ENCODE results near the gene BMP2. TPM values are rescaled to one million over a fixed set of nuclear protein-coding genes. Genes with fewer than 3 reads are reported as not detected.

BMP2 gene
- total and polyA plus RNA-seq, 3 donors from 2014 or later: 1.7 to 3.8 (median 1.8) TPM

DNA sequence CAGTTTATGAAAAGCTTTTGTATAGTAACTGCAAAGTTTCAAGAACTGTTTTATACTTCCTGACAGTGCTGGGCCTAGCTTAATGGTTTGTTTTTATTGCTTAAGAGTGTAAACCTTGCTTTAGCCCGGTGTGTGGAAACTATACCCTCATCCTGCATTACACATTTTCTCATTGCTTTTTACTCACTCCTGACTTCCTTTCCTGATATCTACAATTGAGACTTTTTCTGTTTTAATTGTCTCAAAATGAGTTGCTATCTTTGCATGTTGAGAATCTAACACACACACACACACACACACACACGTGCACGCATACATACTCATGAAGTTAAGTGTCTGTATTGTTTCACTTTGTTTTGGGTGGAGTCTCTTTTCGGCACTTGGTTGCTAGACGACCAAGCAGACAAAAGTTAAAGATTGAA lies 16.7 kb downstream of the BMP2 start:
- H3K27me3 ChIP-seq: no peaks in the 10 kb centered on the region
- no peak overlapping the region for H3K27ac ChIP-seq
- DNase-seq: no peak
- H3K4me1 ChIP-seq: no peaks in the 10 kb centered on the region
- no peaks in the 10 kb centered on the region for H3K9me3 ChIP-seq
- WGBS, 2 donors: 66 to 73% methylated on average over 5 of the region's 5 CpGs
- TF ChIP-seq CTCF (IDR thresholded peaks at IDR 0.05) (no peak), POLR2A (IDR thresholded peaks at IDR 0.05) (no peak)
- intact Hi-C loops (cut with DNase I; ENCODE audit: low total_unique reads): no loop called here
- H3K36me3 ChIP-seq (ENCODE audit: low read depth, missing control alignments): no peaks in the 10 kb centered on the region
- no peak overlapping the region for H3K4me3 ChIP-seq

DNA sequence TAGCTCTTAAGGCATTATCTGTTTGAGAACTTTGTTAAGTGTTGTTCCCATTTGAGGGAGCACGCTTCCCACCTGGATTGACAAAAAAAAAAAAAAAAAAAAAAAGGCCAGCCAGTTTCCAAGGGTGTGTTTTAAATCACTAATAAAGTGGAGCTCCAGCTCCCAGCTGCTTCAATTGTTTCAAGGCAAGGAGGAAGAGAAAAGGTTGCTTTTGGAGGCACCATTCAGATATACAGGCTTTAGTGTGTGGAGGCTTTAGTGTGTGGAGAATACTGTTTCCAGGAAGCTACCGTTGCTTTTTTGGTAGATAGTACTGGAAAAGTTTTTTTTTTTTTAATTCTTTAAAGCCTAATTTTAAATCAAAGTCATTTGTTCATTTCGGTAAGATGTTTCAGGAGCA lies 17.3 kb downstream of the BMP2 start:
- intact Hi-C loops (cut with DNase I; ENCODE audit: low total_unique reads): no loop called here
- Histone ChIP-seq H3K9me3 (no peaks in the 10 kb centered on the region), H3K27me3 (no peaks in the 10 kb centered on the region), H3K27ac (no peak overlapping the region), H3K4me1 (no peaks in the 10 kb centered on the region), H3K36me3 (ENCODE audit: low read depth, missing control alignments) (no peaks in the 10 kb centered on the region), H3K4me3 (no peak overlapping the region)
- 83 to 88% methylated on average over 3 of the region's 3 CpGs for WGBS, 2 donors
- TF ChIP-seq POLR2A (IDR thresholded peaks at IDR 0.05): no peak
- TF ChIP-seq CTCF (IDR thresholded peaks at IDR 0.05): no peak
- DNase-seq: no peak

DNA sequence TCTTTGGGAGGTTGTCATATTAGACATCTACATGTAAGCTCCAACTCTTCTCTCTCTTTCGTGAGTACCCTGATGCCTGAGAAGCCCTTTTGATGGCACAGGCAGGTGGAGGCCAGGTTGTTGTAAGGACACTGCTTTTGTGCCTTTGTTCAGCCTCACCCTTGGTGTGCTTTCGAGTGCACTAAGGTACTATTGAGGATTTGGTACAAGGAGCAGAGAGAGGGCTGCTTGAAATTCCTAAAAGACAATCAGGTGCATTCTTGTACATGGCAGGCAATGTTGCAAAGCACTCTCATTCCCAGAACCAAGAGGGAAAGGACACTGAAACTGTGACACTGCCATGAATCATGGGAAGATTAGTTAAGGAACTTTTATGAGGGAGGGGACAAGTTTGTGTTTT lies 19.1 kb downstream of the BMP2 start:
- no peak for DNase-seq
- TF ChIP-seq CTCF (IDR thresholded peaks at IDR 0.05) (no peak), POLR2A (IDR thresholded peaks at IDR 0.05) (no peak)
- intact Hi-C loops (cut with DNase I; ENCODE audit: low total_unique reads): no loop called here
- no peaks in the 10 kb centered on the region for H3K27me3 ChIP-seq
- no peaks in the 10 kb centered on the region for H3K4me1 ChIP-seq
- no peaks in the 10 kb centered on the region for H3K36me3 ChIP-seq (ENCODE audit: low read depth, missing control alignments)
- H3K9me3 ChIP-seq: no peaks in the 10 kb centered on the region
- no peak overlapping the region for H3K27ac ChIP-seq
- H3K4me3 ChIP-seq: no peak overlapping the region
- 87 to 96% methylated on average over 2 of the region's 2 CpGs for WGBS, 2 donors

DNA sequence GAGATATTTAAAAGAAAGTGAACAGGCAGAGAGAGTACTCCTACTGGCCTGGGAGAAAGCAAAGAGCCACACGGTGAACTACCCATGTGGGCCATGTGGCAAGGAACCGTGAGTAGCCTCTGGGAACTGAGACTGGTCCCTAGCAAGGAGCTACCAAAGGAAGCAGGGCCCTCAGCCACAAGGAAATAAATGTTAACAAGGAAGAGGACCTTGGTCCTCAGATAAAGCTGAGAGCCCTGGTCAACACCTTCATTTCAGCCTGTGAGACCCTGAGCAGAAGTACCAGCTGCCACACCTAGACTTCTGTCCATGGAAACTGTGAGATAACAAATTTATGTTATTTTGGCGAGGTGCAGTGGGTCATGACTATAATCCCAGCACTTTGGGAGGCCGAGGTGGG lies 25.3 kb downstream of the BMP2 start:
- no peak for TF ChIP-seq POLR2A (IDR thresholded peaks at IDR 0.05)
- TF ChIP-seq CTCF (IDR thresholded peaks at IDR 0.05): no peak
- Histone ChIP-seq H3K27me3 (no peaks in the 10 kb centered on the region), H3K36me3 (ENCODE audit: low read depth, missing control alignments) (no peaks in the 10 kb centered on the region), H3K27ac (no peak overlapping the region), H3K9me3 (no peaks in the 10 kb centered on the region), H3K4me3 (no peak overlapping the region), H3K4me1 (no peaks in the 10 kb centered on the region)
- 91 to 96% methylated on average over 4 of the region's 4 CpGs for WGBS, 2 donors
- intact Hi-C loops (cut with DNase I; ENCODE audit: low total_unique reads): no loop called here
- no peak for DNase-seq

DNA sequence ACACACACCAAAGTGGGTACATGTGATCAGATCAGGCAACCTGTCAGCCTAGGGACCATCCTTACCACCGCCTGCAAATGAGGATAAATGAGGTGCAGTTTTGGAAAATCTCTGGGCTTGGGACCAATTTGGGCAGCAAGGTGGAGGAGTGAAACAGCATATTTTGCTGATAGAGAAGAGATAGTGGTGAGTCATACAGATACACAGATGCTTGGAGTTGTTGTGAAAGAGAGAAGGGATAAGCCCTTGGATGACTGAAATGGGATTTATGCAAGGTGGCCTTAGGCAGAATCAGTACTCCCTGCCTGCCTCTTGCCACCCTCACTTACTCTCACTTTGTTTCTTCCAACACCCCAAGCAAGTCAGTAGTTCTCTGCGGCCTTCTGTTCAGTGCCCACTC lies 34.7 kb downstream of the BMP2 start:
- Histone ChIP-seq H3K36me3 (ENCODE audit: low read depth, missing control alignments) (no peaks in the 10 kb centered on the region), H3K4me1 (no peaks in the 10 kb centered on the region), H3K27ac (no peak overlapping the region), H3K27me3 (no peaks in the 10 kb centered on the region), H3K4me3 (no peak overlapping the region), H3K9me3 (no peaks in the 10 kb centered on the region)
- WGBS, 2 donors: 95% methylated on average over 2 of the region's 2 CpGs
- TF ChIP-seq CTCF (IDR thresholded peaks at IDR 0.05): no peak
- TF ChIP-seq POLR2A (IDR thresholded peaks at IDR 0.05): no peak
- no peak for DNase-seq
- intact Hi-C loops (cut with DNase I; ENCODE audit: low total_unique reads): no loop called here

Data from testis (tissue), 3 donors.